Stomach (tissue), 9 donors: ENCODE measurements around the gene KRT80. TPM values are rescaled to one million over a fixed set of nuclear protein-coding genes. Genes with fewer than 3 reads are reported as not detected.
A peak's percentile ranks its signal among the peaks of the same experiment; 100 is the strongest.

Experiments used
- DNase-seq, 2 donors: peaks; one replicate each; pipeline versions ENCODE4 v3.0.0 to v3.0.0-alpha.2; 2013 to 2019
- H3K27ac ChIP-seq, 5 donors: fragments of 200-600 bp in 4 of 5; sonication (generic) in 4 of 5; one replicate each; pipeline ENCODE4 v1.5.1; 2013 to 2019; ENCODE audit warnings: mild to moderate bottlenecking in 1 of 5, moderate library complexity in 1 of 5
- H3K27me3 ChIP-seq, 3 donors: fragments of 200-600 bp; sonication (generic); one replicate each; pipeline ENCODE4 v1.5.1; 2017 to 2019; ENCODE audit warnings: mixed run types in 1 of 3
- H3K36me3 ChIP-seq, 4 donors: fragments of 200-600 bp; sonication (generic); 1 replicate in 3 of 4; 2 replicates in 1 of 4; pipeline ENCODE4 v1.5.1; 2016 to 2019
- H3K4me1 ChIP-seq, 4 donors: fragments of 200-600 bp; sonication (generic); one replicate each; pipeline ENCODE4 v1.5.1; 2016 to 2019
- H3K4me3 ChIP-seq, 4 donors: fragments of 200-600 bp; sonication (generic) in 3 of 4; one replicate each; pipeline ENCODE4 v1.5.1; 2016 to 2019; ENCODE audit warnings: mild to moderate bottlenecking in 1 of 4
- H3K9me3 ChIP-seq, 4 donors: fragments of 200-600 bp; sonication (generic); one replicate each; pipeline ENCODE4 v1.5.1; 2016 to 2019
- EP300 ChIP-seq: sonication (generic); formaldehyde crosslinking; IDR thresholded peaks from one replicate; pipeline ENCODE4 v1.6.1; 2017; ENCODE audit warnings: antibody characterized with exemption
- POLR2A ChIP-seq, 4 donors: fragments of 450-650 bp; IDR thresholded peaks; one replicate each; pipeline ENCODE4 v1.6.1; 2016; ENCODE audit warnings: antibody characterized with exemption in 4 of 4, control low read depth in 2 of 4, mild to moderate bottlenecking in 1 of 4, moderate library complexity in 1 of 4
- POLR2AphosphoS5 ChIP-seq, 3 donors: sonication (generic); formaldehyde crosslinking; IDR thresholded peaks; one replicate each; pipeline ENCODE4 v1.6.1; 2016; ENCODE audit warnings: antibody characterized with exemption in 3 of 3
- WGBS, 5 donors: extraction: QIAGEN DNeasy Blood & Tissue Kit in 3 of 5; methylation state at CpG; one replicate each; pipeline versions ENCODE4 v1.1.5 to v1.1.7; 2013 to 2018; 5-methylcytosine and 5-hydroxymethylcytosine counted together
- intact Hi-C: fragments of 100-400 bp; cut with DNase I; formaldehyde crosslinking; loops from one replicate; pipeline ENCODE4 v1.15.1; 2023; ENCODE audit warnings: low total_unique reads
- polyA plus RNA-seq, 3 donors: library from polyadenylated mRNA; stranded (reverse); fragments of 200-250 nt; gene quantifications; one replicate each; pipeline ENCODE4 v1.2.3, GENCODE V29; 2013
- total RNA-seq, 5 donors: library from RNA; depleted of rRNA; stranded (reverse); fragments of >200 nt; gene quantifications; one replicate each; pipeline versions ENCODE4 v1.1.0 to v1.2.3, GENCODE V29; 2014 to 2016
- TF ChIP-seq, protein P1 (sequence below), 7 experiments: fragments of 450-650 bp in 4 of 7; fragments of 200-600 bp in 3 of 7; sonication (generic) in 3 of 7; IDR thresholded peaks; one replicate each; pipeline ENCODE4 v1.5.1; 2016 to 2019; ENCODE audit warnings: antibody characterized with exemption in 7 of 7, control low read depth in 2 of 7, mild to moderate bottlenecking in 1 of 7
- donor health status: healthy with polysubstance abuse.
- donor health status: Bipolar disorder and iron deficiency.
- donor health status: healthy.

The KRT80 gene
- total and polyA plus RNA-seq, 8 donors: 0.29 to 3.7 (median 0.45) TPM; not detected in 3

DNA sequence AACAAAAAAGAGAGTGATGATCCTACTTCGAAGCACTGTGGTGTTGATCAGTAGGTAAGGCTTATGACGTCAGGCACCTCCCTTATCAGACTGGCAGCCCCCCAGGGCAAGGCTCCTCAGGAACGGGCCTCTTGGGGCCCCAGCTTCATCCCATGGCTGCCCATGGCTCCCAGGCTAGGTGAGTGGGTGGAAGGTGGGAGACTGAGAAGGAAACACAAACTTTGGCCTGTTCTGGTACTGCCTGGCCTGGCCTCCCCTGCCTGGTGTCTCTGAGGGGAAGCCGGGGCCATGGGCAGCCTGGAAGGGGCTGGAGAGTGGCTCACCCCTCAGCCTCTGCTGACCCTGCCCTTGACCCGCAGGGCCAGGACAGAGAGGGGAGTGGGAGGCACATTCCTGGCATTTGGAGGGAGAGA lies 38.9 kb downstream of the KRT80 start:
- no peaks in the 10 kb centered on the region for H3K36me3 ChIP-seq
- intact Hi-C loops: loop anchor here (5.0 kb wide), 1 partner anchor 724 kb away; no protein-coding TSS in a partner anchor
- no peak for DNase-seq
- peaks cover 24 to 49% (median 37%) of the 10 kb centered on the region in 4 donors for H3K4me1 ChIP-seq
- peak overlapping the region in 1 of 5 donors; percentile 85 for H3K27ac ChIP-seq
- 73 to 84% (median 77%) methylated on average over 5 of the region's 5 CpGs for WGBS, 5 donors
- peaks cover 0 to 12% (median 9%) of the 10 kb centered on the region in 3 donors for H3K27me3 ChIP-seq
- TF ChIP-seq POLR2AphosphoS5 (IDR thresholded peaks at IDR 0.05): no peak
- TF ChIP-seq EP300: no peak
- TF ChIP-seq, protein P1, sequence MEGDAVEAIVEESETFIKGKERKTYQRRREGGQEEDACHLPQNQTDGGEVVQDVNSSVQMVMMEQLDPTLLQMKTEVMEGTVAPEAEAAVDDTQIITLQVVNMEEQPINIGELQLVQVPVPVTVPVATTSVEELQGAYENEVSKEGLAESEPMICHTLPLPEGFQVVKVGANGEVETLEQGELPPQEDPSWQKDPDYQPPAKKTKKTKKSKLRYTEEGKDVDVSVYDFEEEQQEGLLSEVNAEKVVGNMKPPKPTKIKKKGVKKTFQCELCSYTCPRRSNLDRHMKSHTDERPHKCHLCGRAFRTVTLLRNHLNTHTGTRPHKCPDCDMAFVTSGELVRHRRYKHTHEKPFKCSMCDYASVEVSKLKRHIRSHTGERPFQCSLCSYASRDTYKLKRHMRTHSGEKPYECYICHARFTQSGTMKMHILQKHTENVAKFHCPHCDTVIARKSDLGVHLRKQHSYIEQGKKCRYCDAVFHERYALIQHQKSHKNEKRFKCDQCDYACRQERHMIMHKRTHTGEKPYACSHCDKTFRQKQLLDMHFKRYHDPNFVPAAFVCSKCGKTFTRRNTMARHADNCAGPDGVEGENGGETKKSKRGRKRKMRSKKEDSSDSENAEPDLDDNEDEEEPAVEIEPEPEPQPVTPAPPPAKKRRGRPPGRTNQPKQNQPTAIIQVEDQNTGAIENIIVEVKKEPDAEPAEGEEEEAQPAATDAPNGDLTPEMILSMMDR (IDR thresholded peaks at IDR 0.05): no peak
- no peak for TF ChIP-seq POLR2A (IDR thresholded peaks at IDR 0.05)
- no peak overlapping the region for H3K4me3 ChIP-seq
- H3K9me3 ChIP-seq: no peaks in the 10 kb centered on the region

DNA sequence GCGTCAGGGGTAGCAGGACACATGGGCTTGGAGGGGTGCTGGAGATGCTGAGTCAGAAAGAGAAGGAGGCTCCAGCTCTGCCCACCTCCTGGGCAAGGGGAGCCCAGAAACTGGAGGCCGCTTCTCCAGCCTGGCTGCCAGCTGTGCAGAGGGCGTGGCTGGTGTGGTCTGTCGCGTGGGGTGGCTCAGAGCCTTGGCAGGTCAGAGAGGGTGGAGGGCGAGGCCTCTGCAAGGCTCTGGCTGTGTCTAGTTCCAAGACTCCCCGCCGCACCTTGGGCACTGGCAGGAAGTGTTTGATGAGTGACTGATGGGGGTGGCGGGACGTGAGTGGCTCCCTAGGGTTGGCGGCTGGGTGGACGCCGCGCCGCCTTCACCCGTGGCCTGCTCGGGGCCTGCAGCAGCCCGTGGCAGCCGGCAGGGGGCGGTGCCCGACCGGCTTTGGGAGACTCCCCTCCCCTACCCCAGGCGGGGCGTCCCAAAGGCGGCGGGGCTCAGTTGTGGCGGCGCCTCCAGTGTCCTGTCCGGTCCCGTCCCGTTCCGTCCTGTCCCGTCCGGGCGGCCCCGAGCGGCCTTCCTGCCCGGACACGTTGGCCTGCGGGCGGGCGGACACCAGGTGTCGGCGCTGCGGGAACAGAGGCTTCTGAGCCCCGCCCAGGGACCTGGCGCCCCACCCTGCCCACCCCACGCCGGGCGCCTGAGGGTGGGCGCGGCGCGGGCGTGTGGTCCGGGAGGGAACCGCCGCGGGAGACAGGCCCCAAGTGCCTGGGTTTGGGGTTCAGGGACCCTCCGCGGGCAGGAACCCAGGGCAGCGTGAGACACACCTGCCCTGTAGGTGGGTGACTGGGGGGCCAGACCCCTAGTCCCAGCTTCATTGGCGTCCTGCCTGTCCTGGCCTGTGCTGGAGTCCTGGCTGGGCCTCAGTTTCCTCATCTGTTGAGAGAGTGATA lies 39.7 kb downstream of the KRT80 start:
- peak; percentile 79 to 91 for DNase-seq
- Histone ChIP-seq H3K27ac (peak overlapping the region; percentile 12 to 88 (median 73)), H3K36me3 (no peaks in the 10 kb centered on the region), H3K27me3 (peaks cover 0 to 12% (median 9%) of the 10 kb centered on the region in 3 donors), H3K9me3 (no peaks in the 10 kb centered on the region), H3K4me1 (peaks cover 32 to 57% (median 45%) of the 10 kb centered on the region in 4 donors), H3K4me3 (peak overlapping the region; percentile 32 to 45 (median 44))
- 7 to 19% (median 11%) methylated on average over 21 to 63 of the region's 63 CpGs for WGBS, 5 donors
- intact Hi-C loops: loop anchor here (5.0 kb wide), 1 partner anchor 725 kb away; no protein-coding TSS in a partner anchor
- TF ChIP-seq POLR2AphosphoS5 (IDR thresholded peaks at IDR 0.05): peak in 1 of 3 donors; percentile 28
- no peak for TF ChIP-seq POLR2A (IDR thresholded peaks at IDR 0.05)
- TF ChIP-seq, protein P1 (IDR thresholded peaks at IDR 0.05): peak in 6 of 7 experiments; percentile 42 to 91 (median 84)
- TF ChIP-seq EP300: no peak

DNA sequence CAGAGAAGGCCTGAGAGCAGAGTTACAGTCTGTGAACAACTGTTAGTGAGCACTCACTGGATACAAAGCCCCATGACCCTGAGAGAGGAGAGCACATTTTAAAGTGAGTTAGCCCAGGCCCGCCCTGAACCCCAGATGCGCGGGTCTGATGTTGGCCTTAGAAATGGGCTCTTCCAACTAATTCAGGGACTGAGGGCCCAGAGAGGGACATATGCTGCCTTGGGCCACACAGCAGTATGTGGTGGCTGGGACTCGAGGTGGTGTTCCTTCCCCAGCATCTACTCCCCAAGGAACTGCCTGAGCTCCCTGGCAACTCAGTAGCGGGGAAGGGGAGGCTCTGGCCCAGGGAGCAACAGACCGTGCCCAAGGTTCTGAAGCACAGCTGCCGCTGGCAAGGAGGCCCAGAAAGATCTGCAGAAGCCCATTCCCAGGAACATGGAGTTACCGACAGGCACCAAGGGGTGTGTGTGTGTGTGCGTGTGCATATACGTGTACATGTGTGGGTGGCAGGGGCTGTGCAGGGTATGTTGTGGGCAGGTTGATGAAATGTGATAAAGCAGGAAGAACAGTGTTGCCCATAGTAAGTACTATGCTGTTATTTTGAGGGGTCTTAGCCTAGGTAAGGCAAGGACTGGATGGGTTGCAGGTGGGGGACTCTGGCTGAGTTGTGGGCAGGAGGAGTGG lies 40.5 kb downstream of the KRT80 start:
- 84 to 88% (median 87%) methylated on average over 8 to 10 of the region's 10 CpGs for WGBS, 5 donors
- Histone ChIP-seq H3K36me3 (no peaks in the 10 kb centered on the region), H3K27ac (peak overlapping the region; percentile 1 to 88 (median 73)), H3K27me3 (peaks cover 0 to 12% (median 9%) of the 10 kb centered on the region in 3 donors), H3K4me1 (peaks cover 40 to 65% (median 53%) of the 10 kb centered on the region in 4 donors), H3K4me3 (no peak overlapping the region), H3K9me3 (no peaks in the 10 kb centered on the region)
- TF ChIP-seq POLR2AphosphoS5 (IDR thresholded peaks at IDR 0.05): no peak
- no peak for TF ChIP-seq POLR2A (IDR thresholded peaks at IDR 0.05)
- TF ChIP-seq, protein P1 (IDR thresholded peaks at IDR 0.05): no peak
- no peak for TF ChIP-seq EP300
- DNase-seq: peak in 1 of 2 donors; percentile 15
- intact Hi-C loops: loop anchor here (5.0 kb wide), 1 partner anchor 726 kb away; no protein-coding TSS in a partner anchor
